GM12865 (cell line): ENCODE measurements around the gene RASD2.

ENCODE experiments used
- DNase-seq: peaks from one replicate; pipeline ENCODE4 v3.0.0; 2010; ENCODE audit warnings: low read depth
- H3K4me3 ChIP-seq: 2 replicates; pipeline ENCODE4 v1.5.1; 2011; ENCODE audit warnings: mild to moderate bottlenecking, low read depth, low read length, control low read depth
- TF ChIP-seq, protein P1 (sequence below): IDR thresholded peaks from 2 replicates; pipeline ENCODE4 v1.5.1; 2011; ENCODE audit warnings: low read length, control low read depth, low read depth, inconsistent platforms; ENCODE audit not compliant: insufficient read depth; ENCODE audit errors: missing control alignments

The RASD2 gene

GRCh38 chr22:35548722-35549112 lies 8.1 kb downstream of the RASD2 start:
- no peak for DNase-seq
- H3K4me3 ChIP-seq: no peak overlapping the region
- TF ChIP-seq, protein P1, sequence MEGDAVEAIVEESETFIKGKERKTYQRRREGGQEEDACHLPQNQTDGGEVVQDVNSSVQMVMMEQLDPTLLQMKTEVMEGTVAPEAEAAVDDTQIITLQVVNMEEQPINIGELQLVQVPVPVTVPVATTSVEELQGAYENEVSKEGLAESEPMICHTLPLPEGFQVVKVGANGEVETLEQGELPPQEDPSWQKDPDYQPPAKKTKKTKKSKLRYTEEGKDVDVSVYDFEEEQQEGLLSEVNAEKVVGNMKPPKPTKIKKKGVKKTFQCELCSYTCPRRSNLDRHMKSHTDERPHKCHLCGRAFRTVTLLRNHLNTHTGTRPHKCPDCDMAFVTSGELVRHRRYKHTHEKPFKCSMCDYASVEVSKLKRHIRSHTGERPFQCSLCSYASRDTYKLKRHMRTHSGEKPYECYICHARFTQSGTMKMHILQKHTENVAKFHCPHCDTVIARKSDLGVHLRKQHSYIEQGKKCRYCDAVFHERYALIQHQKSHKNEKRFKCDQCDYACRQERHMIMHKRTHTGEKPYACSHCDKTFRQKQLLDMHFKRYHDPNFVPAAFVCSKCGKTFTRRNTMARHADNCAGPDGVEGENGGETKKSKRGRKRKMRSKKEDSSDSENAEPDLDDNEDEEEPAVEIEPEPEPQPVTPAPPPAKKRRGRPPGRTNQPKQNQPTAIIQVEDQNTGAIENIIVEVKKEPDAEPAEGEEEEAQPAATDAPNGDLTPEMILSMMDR: no peak

DNA sequence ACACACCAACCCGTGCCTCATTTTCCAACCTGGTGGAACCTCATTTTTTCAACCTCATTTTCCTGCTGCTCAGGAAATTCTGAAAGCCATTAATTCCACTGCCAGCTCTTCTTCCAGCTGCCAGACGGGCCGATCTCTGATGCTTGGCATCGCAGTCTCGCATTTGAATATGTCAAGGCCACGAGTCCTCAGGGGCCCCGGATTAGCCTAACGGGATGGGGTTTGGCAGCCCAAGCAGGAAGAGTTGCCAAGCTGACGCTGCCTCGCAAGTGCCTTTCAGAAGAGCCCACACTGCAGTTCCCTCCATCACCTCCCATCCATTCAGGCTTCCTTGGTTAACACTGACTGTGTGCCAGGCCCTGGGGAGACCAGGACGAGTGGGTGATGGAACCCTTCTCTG lies 8.7 kb downstream of the RASD2 start:
- no peak for DNase-seq
- TF ChIP-seq, protein P1: no peak
- H3K4me3 ChIP-seq: no peak overlapping the region

GRCh38 chr22:35551549-35552177 lies 11.0 kb downstream of the RASD2 start:
- TF ChIP-seq, protein P1: no peak
- H3K4me3 ChIP-seq: no peak overlapping the region
- no peak for DNase-seq

- no peak overlapping the region for H3K4me3 ChIP-seq
- DNase-seq: peak; percentile 72
- TF ChIP-seq, protein P1: no peak
Measured at GRCh38 chr22:35552196-35552842, 11.7 kb downstream of the RASD2 start.

DNA sequence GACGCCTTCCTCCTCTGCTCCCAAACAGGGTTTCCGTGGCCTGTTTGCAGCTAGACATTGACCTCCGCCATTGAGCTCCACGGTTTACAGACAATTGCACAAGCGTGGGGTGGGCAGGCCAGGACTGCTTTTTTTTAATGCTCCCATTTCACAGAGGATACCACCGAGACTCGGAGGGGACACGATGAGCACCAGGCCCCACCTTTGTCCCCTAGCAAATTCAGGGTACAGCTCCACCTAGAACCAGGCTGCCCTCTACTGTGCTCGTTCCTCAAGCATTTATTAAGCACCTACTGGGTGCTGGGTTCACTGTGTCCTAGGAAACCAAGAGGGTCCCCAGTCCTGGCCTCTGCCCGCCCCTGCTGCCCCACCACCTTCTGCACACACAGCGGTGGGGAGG lies 12.2 kb downstream of the RASD2 start:
- TF ChIP-seq, protein P1: no peak
- no peak for DNase-seq
- H3K4me3 ChIP-seq: no peak overlapping the region

GRCh38 chr22:35553341-35553740 lies 12.7 kb downstream of the RASD2 start:
- H3K4me3 ChIP-seq: no peak overlapping the region
- TF ChIP-seq, protein P1: no peak
- DNase-seq: no peak
